ENCODE measurements around the gene PIK3R3. TPM values are rescaled to one million over a fixed set of nuclear protein-coding genes. Genes with fewer than 3 reads are reported as not detected.

PIK3R3 gene
- total and polyA plus RNA-seq, 2 donors (not counting 3 experiments of a cell fraction or from before 2014, with no cell fraction given) = 7.5 to 14.3 TPM

DNA sequence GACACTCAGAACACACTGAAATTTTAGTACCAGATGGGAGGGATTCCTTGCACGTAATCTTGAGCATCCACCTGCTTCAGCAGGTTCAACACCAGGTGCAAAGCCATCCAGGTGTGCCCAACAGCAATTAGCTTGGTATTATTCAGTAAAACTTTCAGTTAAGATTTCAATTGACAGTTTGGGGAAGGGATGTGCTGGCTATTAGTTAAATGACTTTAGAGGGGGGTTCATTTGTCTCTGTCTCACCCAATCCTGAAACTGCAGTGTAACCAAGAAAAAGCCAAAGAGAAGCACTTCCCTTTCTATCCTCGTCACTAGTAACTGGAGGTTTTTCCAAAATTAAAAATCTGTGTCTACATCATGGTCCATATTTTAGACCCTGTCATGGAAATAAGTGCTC is 90.9 kb downstream of the PIK3R3 start:
- FAIRE-seq (no peak), DNase-seq (ENCODE audit: low read depth, low spot score) (no peak)
- BruUV-seq (replicated peaks) = no TSS peak
- TF ChIP-seq, protein P1, sequence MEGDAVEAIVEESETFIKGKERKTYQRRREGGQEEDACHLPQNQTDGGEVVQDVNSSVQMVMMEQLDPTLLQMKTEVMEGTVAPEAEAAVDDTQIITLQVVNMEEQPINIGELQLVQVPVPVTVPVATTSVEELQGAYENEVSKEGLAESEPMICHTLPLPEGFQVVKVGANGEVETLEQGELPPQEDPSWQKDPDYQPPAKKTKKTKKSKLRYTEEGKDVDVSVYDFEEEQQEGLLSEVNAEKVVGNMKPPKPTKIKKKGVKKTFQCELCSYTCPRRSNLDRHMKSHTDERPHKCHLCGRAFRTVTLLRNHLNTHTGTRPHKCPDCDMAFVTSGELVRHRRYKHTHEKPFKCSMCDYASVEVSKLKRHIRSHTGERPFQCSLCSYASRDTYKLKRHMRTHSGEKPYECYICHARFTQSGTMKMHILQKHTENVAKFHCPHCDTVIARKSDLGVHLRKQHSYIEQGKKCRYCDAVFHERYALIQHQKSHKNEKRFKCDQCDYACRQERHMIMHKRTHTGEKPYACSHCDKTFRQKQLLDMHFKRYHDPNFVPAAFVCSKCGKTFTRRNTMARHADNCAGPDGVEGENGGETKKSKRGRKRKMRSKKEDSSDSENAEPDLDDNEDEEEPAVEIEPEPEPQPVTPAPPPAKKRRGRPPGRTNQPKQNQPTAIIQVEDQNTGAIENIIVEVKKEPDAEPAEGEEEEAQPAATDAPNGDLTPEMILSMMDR (IDR thresholded peaks at IDR 0.05; ENCODE audit: extremely low read depth in 1 of 2, insufficient read depth in 1 of 2, low read depth in 1 of 2, low read length in 2 of 2) = no peak
- TF ChIP-seq, protein P2, sequence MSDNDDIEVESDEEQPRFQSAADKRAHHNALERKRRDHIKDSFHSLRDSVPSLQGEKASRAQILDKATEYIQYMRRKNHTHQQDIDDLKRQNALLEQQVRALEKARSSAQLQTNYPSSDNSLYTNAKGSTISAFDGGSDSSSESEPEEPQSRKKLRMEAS (IDR thresholded peaks at IDR 0.05; ENCODE audit: insufficient read depth, insufficient read length) = no peak
- TF ChIP-seq JUN (IDR thresholded peaks at IDR 0.05; ENCODE audit: borderline replicate concordance, insufficient read depth, insufficient read length, low read depth) (no peak), POLR2A (IDR thresholded peaks at IDR 0.05; ENCODE audit: low read depth, low read length) (no peak), POLR2AphosphoS5 (IDR thresholded peaks at IDR 0.05; ENCODE audit: insufficient read depth, low read depth, low read length) (no peak), GATA2 (IDR thresholded peaks at IDR 0.05; ENCODE audit: insufficient read depth, insufficient read length, low read depth, low read length) (no peak), EZH2 (IDR thresholded peaks at IDR 0.05; ENCODE audit: borderline replicate concordance, low read depth, low read length, severe bottlenecking) (no peak), MYC (IDR thresholded peaks at IDR 0.05; ENCODE audit: low read depth, low read length) (no peak), FOS (IDR thresholded peaks at IDR 0.05; ENCODE audit: borderline replicate concordance, insufficient read depth, low read length) (no peak)
- Histone ChIP-seq H3K4me2 (ENCODE audit: insufficient read depth, low read length) (no peak overlapping the region), H3K4me1 (ENCODE audit: control insufficient read depth, extremely low read depth, insufficient read depth, low read length) (peaks cover 4% of the 10 kb centered on the region), H3K4me3 (replicated peaks in 1 of 3; ENCODE audit: insufficient read depth in 1 of 3, low read depth in 1 of 3, low read length in 3 of 3) (no peak overlapping the region), H3K27me3 (ENCODE audit: control insufficient read depth in 2 of 2, insufficient read depth in 2 of 2, low read length in 2 of 2) (no peaks in the 10 kb centered on the region), H3K9me1 (replicated peaks; ENCODE audit: control insufficient read depth, extremely low read depth, insufficient read depth, low read length) (no peaks in the 10 kb centered on the region), H3K27ac (ENCODE audit: insufficient read depth, low read depth, low read length) (no peak overlapping the region), H2AFZ (ENCODE audit: low read depth, low read length) (no peak overlapping the region), H3K9ac (replicated peaks; ENCODE audit: extremely low read depth, insufficient read depth, low read length) (no peak overlapping the region), H3K36me3 (ENCODE audit: control insufficient read depth in 2 of 2, extremely low read depth in 1 of 2, insufficient read depth in 2 of 2, low read length in 2 of 2) (peaks cover 0 to 7% of the 10 kb centered on the region in 2 experiments), H4K20me1 (replicated peaks; ENCODE audit: control insufficient read depth, extremely low read depth, insufficient read depth, low read length) (no peaks in the 10 kb centered on the region), H3K79me2 (ENCODE audit: control insufficient read depth, insufficient read depth, low read length) (no peaks in the 10 kb centered on the region), H3K9me3 (replicated peaks; ENCODE audit: control insufficient read depth, insufficient read depth, low read length) (no peaks in the 10 kb centered on the region)
- ChIA-PET POLR2A (interaction anchor here (0.5 kb wide), 1 partner anchor 202 kb away, joined by 3 read pairs; no protein-coding TSS in a partner anchor), CTCF (interaction anchor here (1.4 to 2.6 kb wide), 2 partner anchors 140 to 182 kb away, joined by 11 to 12 read pairs; no protein-coding TSS in a partner anchor)
- intact Hi-C loops (cut with micrococcal nuclease) (no loop called here), dilution Hi-C loops (cut with MboI; ENCODE audit: extremely low pct_ligation_motif_present, low sequenced_read_pairs) (loop anchor here (25.0 kb wide), 1 partner anchor 146 kb away; the partner anchor contains the start of genes P3R3URF, POMGNT1 and TSPAN1)
